Skeletal muscle satellite cell (primary cell): Measurements from ENCODE around the gene IGFBP5.

ENCODE experiments used
- H3K27me3 ChIP-seq: 2 replicates; pipeline ENCODE4 v1.7.0; 2013; ENCODE audit warnings: low read length; ENCODE audit not compliant: control insufficient read depth, insufficient read depth
- H3K36me3 ChIP-seq: 2 replicates; pipeline ENCODE4 v1.7.0; 2013; ENCODE audit warnings: mild to moderate bottlenecking, control low read depth, low read length; ENCODE audit not compliant: insufficient read depth
- H3K4me1 ChIP-seq: 2 replicates; pipeline ENCODE4 v1.7.0; 2013; ENCODE audit warnings: low read length; ENCODE audit not compliant: control insufficient read depth, insufficient read depth
- H3K4me2 ChIP-seq: 2 replicates; pipeline ENCODE4 v1.7.0; 2013; ENCODE audit warnings: mild to moderate bottlenecking, low read length
- H3K4me3 ChIP-seq: 2 replicates; pipeline ENCODE4 v1.7.0; 2013; ENCODE audit warnings: low read length
- H3K9ac ChIP-seq: 2 replicates; pipeline ENCODE4 v1.7.0; 2013; ENCODE audit warnings: mild to moderate bottlenecking, low read depth, low read length, moderate library complexity
- H3K9me3 ChIP-seq: replicated peaks from 2 replicates; pipeline ENCODE4 v1.7.0; 2013; ENCODE audit warnings: mild to moderate bottlenecking, control low read depth, low read length

Gene IGFBP5

GRCh38 chr2:216651351-216651881 lies 43.9 kb downstream of the IGFBP5 start:
- H3K4me2 ChIP-seq = peak overlapping the region; percentile 36
- no peak overlapping the region for H3K9ac ChIP-seq
- peaks cover 28% of the 10 kb centered on the region for H3K4me1 ChIP-seq
- peaks cover 3% of the 10 kb centered on the region for H3K36me3 ChIP-seq
- no peaks in the 10 kb centered on the region for H3K9me3 ChIP-seq
- no peak overlapping the region for H3K4me3 ChIP-seq
- no peaks in the 10 kb centered on the region for H3K27me3 ChIP-seq

- H3K9ac ChIP-seq = no peak overlapping the region
- no peaks in the 10 kb centered on the region for H3K27me3 ChIP-seq
- H3K9me3 ChIP-seq = no peaks in the 10 kb centered on the region
- H3K4me3 ChIP-seq = no peak overlapping the region
- H3K4me2 ChIP-seq = peak overlapping the region; percentile 36
- peaks cover under 1% of the 10 kb centered on the region for H3K36me3 ChIP-seq
- peaks cover 28% of the 10 kb centered on the region for H3K4me1 ChIP-seq
Observed at GRCh38 chr2:216650626-216651257, 44.6 kb downstream of the IGFBP5 start.

- Histone ChIP-seq H3K9ac (no peak overlapping the region), H3K4me1 (peaks cover 30% of the 10 kb centered on the region), H3K27me3 (no peaks in the 10 kb centered on the region), H3K9me3 (no peaks in the 10 kb centered on the region), H3K4me3 (no peak overlapping the region), H3K4me2 (no peak overlapping the region), H3K36me3 (peaks cover 10% of the 10 kb centered on the region)
Observed at GRCh38 chr2:216649574-216649973, 45.8 kb downstream of the IGFBP5 start.

- Histone ChIP-seq H3K4me2 (peak overlapping the region; percentile 8), H3K9me3 (no peaks in the 10 kb centered on the region), H3K4me1 (peaks cover 41% of the 10 kb centered on the region), H3K27me3 (no peaks in the 10 kb centered on the region), H3K9ac (no peak overlapping the region), H3K4me3 (no peak overlapping the region), H3K36me3 (peaks cover 11% of the 10 kb centered on the region)
Observed at GRCh38 chr2:216648105-216648504, 47.2 kb downstream of the IGFBP5 start.

- H3K9me3 ChIP-seq = no peaks in the 10 kb centered on the region
- no peak overlapping the region for H3K9ac ChIP-seq
- H3K4me2 ChIP-seq = no peak overlapping the region
- peaks cover 34% of the 10 kb centered on the region for H3K4me1 ChIP-seq
- H3K4me3 ChIP-seq = no peak overlapping the region
- H3K36me3 ChIP-seq = peaks cover 14% of the 10 kb centered on the region
- H3K27me3 ChIP-seq = no peaks in the 10 kb centered on the region
Observed at GRCh38 chr2:216646116-216646515, 49.2 kb downstream of the IGFBP5 start.

- Histone ChIP-seq H3K9ac (no peak overlapping the region), H3K4me1 (peaks cover 29% of the 10 kb centered on the region), H3K4me2 (no peak overlapping the region), H3K9me3 (no peaks in the 10 kb centered on the region), H3K27me3 (no peaks in the 10 kb centered on the region), H3K36me3 (peaks cover 19% of the 10 kb centered on the region), H3K4me3 (no peak overlapping the region)
Observed at GRCh38 chr2:216645636-216645950, 49.8 kb downstream of the IGFBP5 start.

GRCh38 chr2:216644842-216645635 lies 50.3 kb downstream of the IGFBP5 start:
- peaks cover 22% of the 10 kb centered on the region for H3K36me3 ChIP-seq
- H3K9me3 ChIP-seq = no peaks in the 10 kb centered on the region
- no peaks in the 10 kb centered on the region for H3K27me3 ChIP-seq
- H3K4me3 ChIP-seq = no peak overlapping the region
- no peak overlapping the region for H3K4me2 ChIP-seq
- H3K4me1 ChIP-seq = peaks cover 27% of the 10 kb centered on the region
- no peak overlapping the region for H3K9ac ChIP-seq

- Histone ChIP-seq H3K4me1 (peaks cover 24% of the 10 kb centered on the region), H3K4me3 (no peak overlapping the region), H3K9ac (no peak overlapping the region), H3K36me3 (peaks cover 24% of the 10 kb centered on the region), H3K9me3 (no peaks in the 10 kb centered on the region), H3K27me3 (no peaks in the 10 kb centered on the region), H3K4me2 (peak overlapping the region; percentile 6)
Observed at GRCh38 chr2:216643986-216644659, 51.2 kb downstream of the IGFBP5 start.

GRCh38 chr2:216637472-216637871 lies 57.9 kb downstream of the IGFBP5 start:
- Histone ChIP-seq H3K9ac (no peak overlapping the region), H3K9me3 (no peaks in the 10 kb centered on the region), H3K4me2 (peak overlapping the region; percentile 30), H3K27me3 (peaks cover 17% of the 10 kb centered on the region), H3K36me3 (peaks cover 15% of the 10 kb centered on the region), H3K4me1 (peaks cover 34% of the 10 kb centered on the region), H3K4me3 (no peak overlapping the region)

GRCh38 chr2:216636551-216637450 lies 58.5 kb downstream of the IGFBP5 start:
- Histone ChIP-seq H3K27me3 (peaks cover 22% of the 10 kb centered on the region), H3K9me3 (no peaks in the 10 kb centered on the region), H3K9ac (peak overlapping the region; percentile 79), H3K4me2 (peak overlapping the region; percentile 89), H3K4me3 (peak overlapping the region; percentile 81), H3K36me3 (peaks cover 15% of the 10 kb centered on the region), H3K4me1 (peaks cover 34% of the 10 kb centered on the region)
